ENCODE data around the gene DEPDC1.

DEPDC1 gene

DNA sequence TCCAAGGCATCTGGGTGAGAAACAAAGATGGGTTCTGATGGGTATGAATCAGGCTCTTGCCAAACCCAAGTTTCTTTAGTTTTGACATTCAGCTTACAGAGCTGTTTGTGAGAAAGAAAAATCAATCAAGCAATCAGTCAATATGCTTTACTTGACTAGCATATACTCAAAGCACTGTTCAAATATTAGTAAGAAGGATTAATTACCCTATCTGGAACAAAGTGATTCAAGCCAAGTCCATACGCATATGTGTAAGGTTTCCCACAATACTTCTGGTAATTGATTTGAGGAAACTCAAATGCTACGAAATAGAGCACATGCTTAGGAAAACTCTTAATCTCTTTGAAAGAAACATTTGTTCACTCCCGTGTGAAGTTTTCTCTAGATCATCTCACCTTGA is 65.8 kb downstream of the DEPDC1 start:
- DNase-seq (ENCODE audit: low read depth), result no peak
- TF ChIP-seq, protein P1, sequence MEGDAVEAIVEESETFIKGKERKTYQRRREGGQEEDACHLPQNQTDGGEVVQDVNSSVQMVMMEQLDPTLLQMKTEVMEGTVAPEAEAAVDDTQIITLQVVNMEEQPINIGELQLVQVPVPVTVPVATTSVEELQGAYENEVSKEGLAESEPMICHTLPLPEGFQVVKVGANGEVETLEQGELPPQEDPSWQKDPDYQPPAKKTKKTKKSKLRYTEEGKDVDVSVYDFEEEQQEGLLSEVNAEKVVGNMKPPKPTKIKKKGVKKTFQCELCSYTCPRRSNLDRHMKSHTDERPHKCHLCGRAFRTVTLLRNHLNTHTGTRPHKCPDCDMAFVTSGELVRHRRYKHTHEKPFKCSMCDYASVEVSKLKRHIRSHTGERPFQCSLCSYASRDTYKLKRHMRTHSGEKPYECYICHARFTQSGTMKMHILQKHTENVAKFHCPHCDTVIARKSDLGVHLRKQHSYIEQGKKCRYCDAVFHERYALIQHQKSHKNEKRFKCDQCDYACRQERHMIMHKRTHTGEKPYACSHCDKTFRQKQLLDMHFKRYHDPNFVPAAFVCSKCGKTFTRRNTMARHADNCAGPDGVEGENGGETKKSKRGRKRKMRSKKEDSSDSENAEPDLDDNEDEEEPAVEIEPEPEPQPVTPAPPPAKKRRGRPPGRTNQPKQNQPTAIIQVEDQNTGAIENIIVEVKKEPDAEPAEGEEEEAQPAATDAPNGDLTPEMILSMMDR (conservative IDR thresholded peaks at IDR 0.05; ENCODE audit: control insufficient read depth, insufficient read depth, low read depth, low read length), result no peak
- no peak overlapping the region for H3K4me3 ChIP-seq (ENCODE audit: control insufficient read depth, low read depth, low read length)

DNA sequence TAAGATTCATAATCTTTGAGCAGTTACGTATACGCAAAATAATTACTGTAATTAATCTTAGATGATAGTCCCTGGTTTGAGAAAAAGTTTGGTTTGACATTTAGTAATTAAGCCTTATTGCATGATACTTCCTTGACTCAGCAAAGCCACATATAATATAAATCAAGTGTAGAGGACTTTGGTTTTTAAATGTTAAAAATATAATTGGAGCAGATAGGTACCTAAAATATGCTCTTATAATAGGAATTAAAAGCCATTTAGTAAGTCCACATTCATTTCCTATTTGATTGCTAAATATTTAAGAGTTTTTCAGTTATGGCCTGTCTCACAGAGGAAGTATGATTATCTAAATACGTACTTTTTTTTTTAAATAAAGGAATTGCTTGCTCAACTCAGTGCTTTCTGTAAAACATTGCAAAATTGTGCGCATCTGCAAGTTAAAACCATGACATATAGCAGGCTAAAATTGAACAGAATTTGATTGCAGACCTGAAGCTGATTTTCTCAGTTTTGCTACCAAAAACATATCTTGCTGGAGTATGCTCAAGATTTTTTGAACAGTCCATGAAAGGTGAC is 67.6 kb downstream of the DEPDC1 start:
- no peak for DNase-seq (ENCODE audit: low read depth)
- TF ChIP-seq, protein P1 (conservative IDR thresholded peaks at IDR 0.05; ENCODE audit: control insufficient read depth, insufficient read depth, low read depth, low read length), result no peak
- no peak overlapping the region for H3K4me3 ChIP-seq (ENCODE audit: control insufficient read depth, low read depth, low read length)

DNA sequence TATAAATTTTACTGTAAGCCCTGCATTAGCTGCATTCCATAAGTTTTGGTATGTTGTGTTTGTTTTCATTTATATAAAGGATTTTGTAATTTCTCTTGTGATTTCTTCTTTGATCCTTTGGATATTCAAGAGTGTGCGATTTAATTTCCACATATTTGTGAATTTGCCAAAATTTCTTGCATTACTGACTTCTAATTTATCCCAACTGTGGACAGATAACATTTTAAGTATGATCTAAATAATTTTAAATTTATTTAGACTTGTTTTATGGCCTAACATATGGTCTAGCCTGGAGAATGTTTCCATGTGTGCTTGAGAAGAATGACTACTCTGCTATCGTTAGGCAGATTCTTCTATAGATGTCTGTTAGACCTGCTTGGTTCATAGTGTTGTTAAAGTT is 70.3 kb downstream of the DEPDC1 start:
- H3K4me3 ChIP-seq (ENCODE audit: control insufficient read depth, low read depth, low read length), result no peak overlapping the region
- TF ChIP-seq, protein P1 (conservative IDR thresholded peaks at IDR 0.05; ENCODE audit: control insufficient read depth, insufficient read depth, low read depth, low read length), result no peak
- DNase-seq (ENCODE audit: low read depth), result no peak

Data from fibroblast of mammary gland (primary cell).